A549 treated with Hydrocortisone at 1 μM for 4 hours (cell line): ENCODE measurements around the gene EPDR1. TPM values are rescaled to one million over a fixed set of nuclear protein-coding genes. Genes with fewer than 3 reads are reported as not detected.

ENCODE experiments used
- total RNA-seq: library from RNA; stranded (reverse); fragments of 200-300 nt; extraction: Qiagen RNA extraction; gene quantifications from 5 replicates; pipeline ENCODE4 v1.2.3, GENCODE V29; 2022

Gene EPDR1
- 67.6 to 80.1 TPM (median 76.8 TPM) in 5 replicates for total RNA-seq

DNA sequence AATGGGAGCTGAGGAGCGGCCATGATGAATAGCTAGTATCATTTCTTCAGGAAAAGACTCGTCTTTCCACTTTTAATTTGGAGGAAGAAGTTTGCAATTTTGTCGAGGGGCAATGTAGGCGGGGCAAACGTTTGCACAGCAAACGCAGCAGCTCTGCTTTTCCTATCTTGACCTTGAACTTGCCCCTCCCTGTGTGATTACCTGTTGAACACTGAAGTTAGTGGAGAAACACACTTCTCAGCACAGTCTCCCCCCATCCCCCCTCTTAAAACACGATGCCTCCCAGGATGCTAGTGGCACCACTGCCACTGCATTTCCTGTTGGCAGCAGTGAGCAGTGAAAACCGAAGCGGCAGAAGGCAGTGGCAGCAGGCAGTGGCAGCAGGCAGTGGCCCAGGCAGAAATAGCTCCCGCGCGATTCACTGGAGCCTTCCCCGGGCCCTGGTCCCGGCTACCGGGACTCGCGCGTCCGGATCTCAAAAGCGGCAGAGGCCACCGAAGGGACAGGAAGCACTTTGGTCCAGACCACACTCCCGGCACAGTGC is at the start of gene EPDR1:
Gene EPDR1, plus strand, starts transcription at position 336 of the 544 bp plus-strand sequence. CDS start 300 bp downstream, outside the sequence.

DNA sequence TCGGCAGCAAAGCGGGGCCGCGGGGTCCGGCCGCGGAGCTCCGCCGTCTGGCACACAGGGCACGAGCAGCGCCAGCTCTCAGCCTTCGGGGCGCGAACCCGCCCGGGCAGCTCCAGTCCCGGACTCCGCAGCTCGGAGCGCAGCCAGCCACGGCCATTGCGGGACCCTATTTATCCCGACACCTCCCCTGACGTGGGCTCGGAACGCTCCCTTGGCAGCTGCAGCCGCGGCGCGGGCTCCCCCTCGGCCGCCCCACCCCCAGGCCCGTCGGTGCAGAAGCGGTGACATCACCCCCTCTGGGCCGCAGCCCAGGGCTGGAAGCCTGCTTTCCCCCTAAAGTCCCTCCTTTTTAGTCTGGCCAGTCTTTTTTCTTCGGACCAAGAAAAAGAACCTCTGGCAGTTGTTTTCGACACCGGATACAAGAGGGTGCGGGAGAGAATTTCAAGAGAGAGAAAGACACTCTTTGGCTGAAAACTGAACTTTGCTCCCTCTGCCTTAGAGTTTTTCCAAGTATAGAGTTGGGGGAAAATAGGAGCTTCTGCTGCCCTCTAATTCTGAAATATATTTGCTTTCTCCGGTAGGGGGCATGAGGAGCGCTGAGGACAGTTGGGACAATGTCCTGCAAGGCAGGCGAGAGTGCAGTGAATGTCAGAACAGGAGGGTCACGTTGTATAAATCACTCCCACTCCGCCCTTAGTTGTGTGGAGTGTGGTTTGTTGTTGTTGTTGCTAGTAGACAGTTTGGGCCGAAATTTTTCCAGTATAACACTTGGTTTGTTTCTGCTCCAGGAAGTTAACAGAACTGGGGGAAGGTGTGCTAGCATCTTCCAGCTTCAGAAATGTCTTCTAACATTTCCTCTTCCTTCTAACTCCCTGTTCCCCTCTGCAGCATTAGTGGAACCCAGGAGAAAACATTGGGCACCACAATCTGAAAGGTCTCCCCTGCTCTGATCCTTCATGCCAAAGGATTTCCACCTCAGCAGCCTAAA is 3.5 kb upstream of the EPDR1 start, which contains the start of gene SFRP4:
Gene SFRP4, minus strand, starts transcription at position 145 of the 988 bp plus-strand sequence. CDS start 280 bp downstream, outside the sequence.

Other genes with a start within 250 kb of the EPDR1 start
- gene GPR141, start 236.9 kb upstream of the EPDR1 start, total RNA-seq: not detected in 5 replicates
- not detected in 5 replicates for gene NME8, start 72.0 kb upstream of the EPDR1 start, total RNA-seq
- 3.0 to 4.4 TPM (median 3.3 TPM) in 5 replicates for gene SFRP4, start 3.8 kb upstream of the EPDR1 start, total RNA-seq